Hindlimb muscle (tissue), 1 donor: ENCODE data around the gene DYNC1LI1. TPM values are rescaled to one million over a fixed set of nuclear protein-coding genes. Genes with fewer than 3 reads are reported as not detected.

ENCODE experiments used
- DNase-seq: peaks from one replicate; pipeline ENCODE4 v3.0.0-alpha.2; 2013
- polyA plus RNA-seq: library from polyadenylated mRNA; unstranded; fragments of 120-200 nt; gene quantifications from one replicate; pipeline ENCODE4 v1.2.1, GENCODE V29; 2013; ENCODE audit not compliant: insufficient read length

Gene DYNC1LI1
- 32.7 TPM for polyA plus RNA-seq

- DNase-seq = peak; percentile 96
These were observed at the start of gene DYNC1LI1 for GRCh38 chr3:32570421-32571191. DYNC1LI1 (minus strand) TSS chr3:32570858; CDS start chr3:32570770, 88 bp downstream.

GRCh38 chr3:32619395-32619794 lies 48.7 kb upstream of the DYNC1LI1 start:
- DNase-seq = no peak

- no peak for DNase-seq
These were observed 45.8 kb upstream of the DYNC1LI1 start for GRCh38 chr3:32616267-32616962.

- peak; percentile 4 for DNase-seq
These were observed 44.3 kb upstream of the DYNC1LI1 start for GRCh38 chr3:32614956-32615355.

GRCh38 chr3:32613183-32613582 lies 42.5 kb upstream of the DYNC1LI1 start:
- DNase-seq = no peak

- DNase-seq = no peak
These were observed 41.9 kb upstream of the DYNC1LI1 start for GRCh38 chr3:32612547-32612946.

GRCh38 chr3:32607522-32607921 lies 36.9 kb upstream of the DYNC1LI1 start:
- DNase-seq = no peak

- no peak for DNase-seq
These were observed 36.3 kb upstream of the DYNC1LI1 start for GRCh38 chr3:32606960-32607359.

- DNase-seq = no peak
These were observed 35.6 kb upstream of the DYNC1LI1 start for GRCh38 chr3:32606277-32606676.

GRCh38 chr3:32603064-32603463 lies 32.4 kb upstream of the DYNC1LI1 start:
- no peak for DNase-seq

GRCh38 chr3:32602206-32602605 lies 31.5 kb upstream of the DYNC1LI1 start:
- DNase-seq = no peak

- no peak for DNase-seq
These were observed 31.1 kb upstream of the DYNC1LI1 start for GRCh38 chr3:32601722-32602121.

- DNase-seq = no peak
These were observed 27.0 kb upstream of the DYNC1LI1 start for GRCh38 chr3:32597656-32598055.

- no peak for DNase-seq
These were observed 26.3 kb upstream of the DYNC1LI1 start for GRCh38 chr3:32596909-32597369.

- DNase-seq = no peak
These were observed 25.7 kb upstream of the DYNC1LI1 start for GRCh38 chr3:32596282-32596908.

GRCh38 chr3:32595323-32595722 lies 24.7 kb upstream of the DYNC1LI1 start:
- no peak for DNase-seq

- DNase-seq = no peak
These were observed 23.4 kb upstream of the DYNC1LI1 start for GRCh38 chr3:32593903-32594525.

GRCh38 chr3:32592696-32593353 lies 22.2 kb upstream of the DYNC1LI1 start:
- DNase-seq = no peak

- no peak for DNase-seq
These were observed 21.4 kb upstream of the DYNC1LI1 start for GRCh38 chr3:32592011-32592410.

GRCh38 chr3:32591186-32591585 lies 20.5 kb upstream of the DYNC1LI1 start:
- no peak for DNase-seq

GRCh38 chr3:32586356-32586755 lies 15.7 kb upstream of the DYNC1LI1 start:
- DNase-seq = no peak

- DNase-seq = no peak
These were observed 14.0 kb upstream of the DYNC1LI1 start for GRCh38 chr3:32584660-32585059.
